ENCODE measurements around the gene KCNH3. TPM values are rescaled to one million over a fixed set of nuclear protein-coding genes. Genes with fewer than 3 reads are reported as not detected.

The KCNH3 gene
- total and polyA plus RNA-seq, 2 of the 8 experiments (the other 6 are each of a cell fraction or from before 2014, with no cell fraction given) = 0.24 to 0.50 TPM

DNA sequence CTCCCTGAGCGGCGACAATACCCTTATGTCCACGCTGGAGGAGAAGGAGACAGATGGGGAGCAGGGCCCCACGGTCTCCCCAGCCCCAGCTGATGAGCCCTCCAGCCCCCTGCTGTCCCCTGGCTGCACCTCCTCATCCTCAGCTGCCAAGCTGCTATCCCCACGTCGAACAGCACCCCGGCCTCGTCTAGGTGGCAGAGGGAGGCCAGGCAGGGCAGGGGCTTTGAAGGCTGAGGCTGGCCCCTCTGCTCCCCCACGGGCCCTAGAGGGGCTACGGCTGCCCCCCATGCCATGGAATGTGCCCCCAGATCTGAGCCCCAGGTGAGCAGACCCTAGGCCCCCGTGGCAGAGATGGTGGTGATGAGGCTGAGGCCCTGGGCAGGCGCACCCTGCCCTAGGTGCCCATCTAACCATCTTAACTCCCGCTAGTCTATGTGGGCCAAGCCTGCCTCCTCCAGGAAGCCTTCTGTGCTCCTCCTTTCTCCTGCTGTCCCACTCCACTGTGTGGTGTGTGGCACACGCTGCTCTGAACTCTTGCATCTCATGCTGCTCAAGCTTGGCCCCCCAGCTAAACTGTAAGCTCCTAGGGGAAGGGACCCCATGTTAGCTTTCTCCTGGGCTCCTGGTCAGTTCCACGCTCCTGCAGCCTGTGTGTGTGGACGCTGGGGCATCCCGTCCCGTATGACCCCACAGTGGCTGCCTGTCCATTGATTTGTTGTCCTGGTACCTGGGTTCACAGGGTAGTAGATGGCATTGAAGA lies 17.0 kb downstream of the KCNH3 start (continued):
- TF ChIP-seq PHF8 (conservative IDR thresholded peaks at IDR 0.05; ENCODE audit: low read depth, low read length) = no peak
- TF ChIP-seq EP300 (IDR thresholded peaks at IDR 0.05; ENCODE audit: borderline replicate concordance in 1 of 2, low read depth in 2 of 2, low read length in 2 of 2) = no peak
- TF ChIP-seq NRF1 (IDR thresholded peaks at IDR 0.05; ENCODE audit: low read depth, low read length) = no peak
- TF ChIP-seq BACH1 (IDR thresholded peaks at IDR 0.05; ENCODE audit: low read length) = no peak
- no peak for TF ChIP-seq TAF7 (optimal IDR thresholded peaks at IDR 0.05; ENCODE audit: borderline replicate concordance, low read depth, low read length)
- no peak for TF ChIP-seq FOSL1 (IDR thresholded peaks at IDR 0.05; ENCODE audit: insufficient read depth, low read depth, low read length)
- TF ChIP-seq SAP30 (IDR thresholded peaks at IDR 0.05; ENCODE audit: insufficient read depth, insufficient replicate concordance, low read length) = no peak
- TF ChIP-seq TCF12 (IDR thresholded peaks at IDR 0.05; ENCODE audit: low read depth, low read length) = no peak
- no peak for TF ChIP-seq CHD2 (IDR thresholded peaks at IDR 0.05; ENCODE audit: low read length)

Data from H1 (cell line).